Measurements from ENCODE around the gene PTP4A2. TPM values are rescaled to one million over a fixed set of nuclear protein-coding genes. Genes with fewer than 3 reads are reported as not detected.
"Not testable (repeated sequence)": the region's sequence is repeated elsewhere in the genome, so short reads cannot be mapped to it uniquely, and the experiment has no call there.

Gene PTP4A2
- total RNA-seq, 4 donors from 2014 or later = 294 to 522 (median 353) TPM

DNA sequence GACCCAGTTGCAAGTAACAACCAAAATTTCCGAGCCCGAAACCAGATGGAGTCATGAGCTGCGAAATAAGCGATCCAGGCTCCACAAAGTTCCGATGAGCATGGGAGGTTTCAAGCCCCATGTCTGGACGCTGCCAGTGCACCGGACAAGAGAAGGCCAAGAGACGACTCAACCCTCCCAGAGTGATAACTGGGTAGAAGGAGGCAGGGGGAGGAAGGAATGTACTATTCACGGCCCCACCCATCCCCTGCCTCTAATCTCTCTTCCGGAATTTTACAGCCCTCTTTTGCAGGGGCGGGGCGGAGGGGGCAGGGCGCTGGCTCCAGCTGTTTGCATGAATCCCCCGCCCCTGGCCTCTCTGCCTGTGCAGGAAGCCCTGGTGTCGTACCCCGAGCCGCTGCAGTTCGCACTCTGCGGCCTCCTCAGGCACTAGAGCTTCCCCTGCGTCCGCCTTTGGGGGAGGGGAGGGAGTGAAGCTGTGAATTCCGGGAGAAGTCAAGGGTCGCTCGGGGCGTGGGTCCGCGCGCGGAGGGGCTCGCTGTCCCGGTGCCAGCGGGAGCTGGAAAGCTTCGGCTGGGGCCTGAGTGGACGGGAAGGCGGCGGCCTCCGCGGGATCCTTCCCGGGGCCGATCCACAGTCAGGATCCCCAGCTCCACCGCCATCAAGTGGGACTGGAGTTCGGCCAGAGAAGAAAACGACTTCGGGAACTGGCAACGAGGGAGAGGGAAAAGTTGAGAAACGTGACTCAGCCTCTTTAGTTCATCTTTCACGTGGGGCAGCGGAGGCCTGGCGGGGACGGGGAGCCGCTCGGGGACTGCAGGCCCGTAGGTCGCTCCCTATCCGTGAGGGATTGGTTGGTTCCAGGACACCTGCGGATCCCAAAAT is 6.3 kb upstream of the PTP4A2 start:
- Histone ChIP-seq H3K27me3 (no peaks in the 10 kb centered on the region), H3K9me3 (no peaks in the 10 kb centered on the region), H3K4me1 (peaks cover 12 to 14% of the 10 kb centered on the region in 2 donors), H3K27ac (peak overlapping the region; percentile 92 to 97 (median 95)), H3K36me3 (no peaks in the 10 kb centered on the region), H3K4me3 (peak overlapping the region; percentile 54 to 67 (median 58))
- ATAC-seq = peak; percentile 94 to 98
- TF ChIP-seq, protein P1, sequence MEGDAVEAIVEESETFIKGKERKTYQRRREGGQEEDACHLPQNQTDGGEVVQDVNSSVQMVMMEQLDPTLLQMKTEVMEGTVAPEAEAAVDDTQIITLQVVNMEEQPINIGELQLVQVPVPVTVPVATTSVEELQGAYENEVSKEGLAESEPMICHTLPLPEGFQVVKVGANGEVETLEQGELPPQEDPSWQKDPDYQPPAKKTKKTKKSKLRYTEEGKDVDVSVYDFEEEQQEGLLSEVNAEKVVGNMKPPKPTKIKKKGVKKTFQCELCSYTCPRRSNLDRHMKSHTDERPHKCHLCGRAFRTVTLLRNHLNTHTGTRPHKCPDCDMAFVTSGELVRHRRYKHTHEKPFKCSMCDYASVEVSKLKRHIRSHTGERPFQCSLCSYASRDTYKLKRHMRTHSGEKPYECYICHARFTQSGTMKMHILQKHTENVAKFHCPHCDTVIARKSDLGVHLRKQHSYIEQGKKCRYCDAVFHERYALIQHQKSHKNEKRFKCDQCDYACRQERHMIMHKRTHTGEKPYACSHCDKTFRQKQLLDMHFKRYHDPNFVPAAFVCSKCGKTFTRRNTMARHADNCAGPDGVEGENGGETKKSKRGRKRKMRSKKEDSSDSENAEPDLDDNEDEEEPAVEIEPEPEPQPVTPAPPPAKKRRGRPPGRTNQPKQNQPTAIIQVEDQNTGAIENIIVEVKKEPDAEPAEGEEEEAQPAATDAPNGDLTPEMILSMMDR (IDR thresholded peaks at IDR 0.05 in 4 of 5, conservative IDR thresholded peaks at IDR 0.05 in 1 of 5) = no peak
- peak; percentile 22 to 54 for TF ChIP-seq POLR2A (IDR thresholded peaks at IDR 0.05)
- intact Hi-C loops (cut with DNase I; ENCODE audit: low total_unique reads) (no loop called here), in situ Hi-C loops (cut with MboI; ENCODE audit: low sequenced_read_pairs in 4 of 4) (no loop called here)
- DNase-seq = peak; percentile 87 to 91

DNA sequence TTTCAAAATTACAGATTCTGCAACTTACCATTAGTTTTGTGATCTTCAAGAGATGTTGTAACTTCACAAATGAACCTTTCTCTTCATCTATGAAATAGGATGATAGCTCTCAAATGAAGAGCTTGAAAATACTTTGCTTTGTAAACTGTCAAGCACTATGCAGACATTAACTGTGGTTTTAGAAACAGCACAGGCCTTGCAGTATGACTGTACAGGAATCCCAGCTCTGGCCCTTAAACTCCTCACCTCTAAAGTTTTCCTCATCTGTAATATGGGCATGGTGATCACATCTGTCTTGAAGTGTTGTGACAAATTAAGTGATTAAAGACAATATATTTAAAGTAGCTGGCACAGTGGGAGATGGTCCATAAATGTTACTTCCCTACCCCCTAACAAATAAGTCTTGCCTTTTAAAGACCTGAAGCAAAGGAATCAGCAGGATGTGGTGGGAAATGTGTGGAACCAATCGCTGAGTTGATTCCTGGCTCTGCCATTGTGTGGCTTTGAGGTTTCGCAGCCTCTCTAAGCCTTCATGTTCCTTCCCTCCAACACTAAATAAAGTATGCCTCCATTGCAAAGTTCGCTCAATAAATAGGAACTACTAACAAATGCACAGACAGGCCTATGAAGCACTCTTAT is 5.5 kb upstream of the PTP4A2 start:
- intact Hi-C loops (cut with DNase I; ENCODE audit: low total_unique reads) = no loop called here
- H3K4me1 ChIP-seq = peaks cover 19 to 20% of the 10 kb centered on the region in 2 donors

DNA sequence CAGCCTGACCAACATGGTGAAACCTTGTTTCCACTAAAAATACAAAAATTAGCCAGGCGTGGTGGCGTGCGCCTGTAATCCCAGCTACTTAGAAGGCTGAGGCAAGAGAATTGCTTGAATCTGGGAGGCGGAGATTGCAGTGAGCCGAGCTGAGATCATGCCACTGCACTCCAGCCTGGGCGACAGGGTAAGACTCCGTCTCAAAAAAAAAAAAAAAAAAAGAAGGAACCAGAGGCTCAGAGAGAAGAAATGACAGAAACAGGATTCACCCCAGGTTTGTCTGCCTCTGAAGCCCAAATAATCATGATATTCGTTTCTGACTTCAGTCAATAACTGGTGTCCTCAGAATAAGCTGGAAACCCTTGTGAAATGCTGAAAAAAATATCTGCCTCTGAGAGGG is 3.9 kb upstream of the PTP4A2 start:
- Histone ChIP-seq H3K4me1 (peaks cover 22% of the 10 kb centered on the region in 2 donors), H3K27ac (peak overlapping the region in 2 of 4 donors; percentile 10 to 95)
- H3K27me3 ChIP-seq; H3K4me3 ChIP-seq; H3K36me3 ChIP-seq; H3K9me3 ChIP-seq; in situ Hi-C loops (cut with MboI; ENCODE audit: low sequenced_read_pairs in 4 of 4); DNase-seq; ATAC-seq; intact Hi-C loops (cut with DNase I; ENCODE audit: low total_unique reads): not testable (repeated sequence)

More for the DNA sequence above, 5.5 kb upstream of the PTP4A2 start:
- no peak for ATAC-seq
- DNase-seq = no peak
- TF ChIP-seq, protein P1 (IDR thresholded peaks at IDR 0.05 in 4 of 5, conservative IDR thresholded peaks at IDR 0.05 in 1 of 5) = no peak
- no peak for TF ChIP-seq POLR2A (IDR thresholded peaks at IDR 0.05)
- H3K9me3 ChIP-seq = no peaks in the 10 kb centered on the region
- no peaks in the 10 kb centered on the region for H3K27me3 ChIP-seq
- no peaks in the 10 kb centered on the region for H3K36me3 ChIP-seq
- H3K4me3 ChIP-seq = peak overlapping the region in 2 of 4 donors; percentile 58
- H3K27ac ChIP-seq = peak overlapping the region; percentile 92 to 97 (median 95)
- in situ Hi-C loops (cut with MboI; ENCODE audit: low sequenced_read_pairs in 4 of 4) = no loop called here

DNA sequence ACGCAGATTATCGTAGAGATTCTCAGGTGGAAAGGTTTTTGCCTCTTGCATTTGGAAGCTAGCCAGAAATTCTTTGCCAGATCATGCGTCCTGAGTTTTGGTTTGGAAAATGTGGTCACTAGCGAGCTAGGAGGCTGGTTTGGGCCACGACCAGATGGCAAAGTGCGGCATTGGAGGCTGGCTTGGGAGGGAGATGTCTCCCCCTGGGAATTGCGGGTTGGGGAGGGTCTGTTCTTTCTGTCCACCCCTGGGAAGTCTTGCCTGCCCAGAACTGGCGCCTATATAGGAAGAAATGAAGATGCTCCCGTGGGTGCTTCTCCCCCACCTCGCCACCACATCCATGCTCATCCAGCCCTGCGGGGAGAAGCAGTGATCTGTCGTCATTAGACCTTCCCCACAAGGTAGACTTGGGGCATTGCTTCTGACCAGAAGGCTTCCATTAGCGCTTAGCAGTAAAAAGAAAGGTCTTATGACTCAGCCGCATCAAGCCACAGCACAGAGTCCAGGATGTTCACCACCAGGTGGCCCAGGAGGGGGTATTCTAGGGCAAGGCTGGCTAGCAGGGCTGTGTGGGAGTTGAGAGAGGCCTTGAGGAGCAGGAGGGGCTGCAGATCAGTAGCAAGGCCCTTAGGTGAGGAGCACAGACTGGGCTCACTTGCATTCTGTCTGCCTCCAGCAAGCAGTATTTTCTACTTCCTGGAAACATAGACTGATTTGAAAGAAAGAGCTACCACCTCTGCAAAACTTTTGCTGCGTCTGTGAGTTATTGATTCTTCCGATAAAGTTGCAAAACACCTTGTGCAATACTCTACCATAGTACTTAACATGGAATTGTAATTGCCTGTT is 1.5 kb upstream of the PTP4A2 start:
- ATAC-seq = peak in 1 of 2 donors; percentile 7
- H3K4me1 ChIP-seq = peaks cover 37 to 38% of the 10 kb centered on the region in 2 donors

More for the DNA sequence above, 1.5 kb upstream of the PTP4A2 start:
- Histone ChIP-seq H3K27me3 (no peaks in the 10 kb centered on the region), H3K27ac (peak overlapping the region; percentile 78 to 99 (median 98)), H3K4me3 (no peak overlapping the region), H3K36me3 (no peaks in the 10 kb centered on the region), H3K9me3 (no peaks in the 10 kb centered on the region)
- intact Hi-C loops (cut with DNase I; ENCODE audit: low total_unique reads) (loop anchor here (2.0 to 10.0 kb wide), 2 partner anchors 15 to 265 kb away; partner anchors contain the start of genes CCDC28B, DCDC2B and IQCC), in situ Hi-C loops (cut with MboI; ENCODE audit: low sequenced_read_pairs in 4 of 4) (no loop called here)
- TF ChIP-seq POLR2A (IDR thresholded peaks at IDR 0.05) = no peak
- TF ChIP-seq, protein P1 (IDR thresholded peaks at IDR 0.05 in 4 of 5, conservative IDR thresholded peaks at IDR 0.05 in 1 of 5) = peak in 4 of 5 experiments; percentile 31 to 52 (median 37)
- DNase-seq = peak; percentile 39 to 72
